Measurements from ENCODE around the gene KCP.

Gene KCP

GRCh38 chr7:128833148-128833945 lies 77.2 kb downstream of the KCP start:
- Mint-ChIP-seq H3K27me3 (peaks cover 52% of the 10 kb centered on the region), H3K27ac (no peak overlapping the region), H3K4me1 (peaks cover 44% of the 10 kb centered on the region), H3K4me3 (no peak overlapping the region), H3K9me3 (no peaks in the 10 kb centered on the region)
- ATAC-seq (no peak), DNase-seq (no peak)

- H3K4me1 Mint-ChIP-seq = peaks cover 44% of the 10 kb centered on the region
- no peak overlapping the region for H3K4me3 Mint-ChIP-seq
- peaks cover 58% of the 10 kb centered on the region for H3K27me3 Mint-ChIP-seq
- no peaks in the 10 kb centered on the region for H3K9me3 Mint-ChIP-seq
- ATAC-seq = no peak
- no peak overlapping the region for H3K27ac Mint-ChIP-seq
- no peak for DNase-seq
Observed at GRCh38 chr7:128832880-128833147, 77.7 kb downstream of the KCP start.

- no peak for DNase-seq
- Mint-ChIP-seq H3K4me3 (peak overlapping the region in 1 of 2 donors; percentile 10), H3K27me3 (peaks cover 63% of the 10 kb centered on the region), H3K27ac (no peak overlapping the region), H3K4me1 (peaks cover 44% of the 10 kb centered on the region), H3K9me3 (no peaks in the 10 kb centered on the region)
- ATAC-seq = peak; percentile 22
Observed at GRCh38 chr7:128831994-128832879, 78.3 kb downstream of the KCP start.

GRCh38 chr7:128831178-128831993 lies 79.1 kb downstream of the KCP start:
- H3K9me3 Mint-ChIP-seq = no peaks in the 10 kb centered on the region
- H3K4me3 Mint-ChIP-seq = peak overlapping the region; percentile 26 to 69
- H3K4me1 Mint-ChIP-seq = peaks cover 44% of the 10 kb centered on the region
- peaks cover 72% of the 10 kb centered on the region for H3K27me3 Mint-ChIP-seq
- DNase-seq (peak in 1 of 2 donors; percentile 26), ATAC-seq (peak; percentile 29)
- H3K27ac Mint-ChIP-seq = no peak overlapping the region

GRCh38 chr7:128830231-128831177 lies 80.0 kb downstream of the KCP start, which contains the start of gene FLNC:
TSS of gene FLNC (plus strand) at chr7:128830406. CDS start at chr7:128830638, 232 bp downstream.
- Mint-ChIP-seq H3K27ac (peak within 1 kb of the TSS in 1 of 2 donors; percentile 85), H3K27me3 (peaks cover 74% of the 10 kb centered on the region), H3K4me3 (peak within 1 kb of the TSS; percentile 73 to 87), H3K9me3 (no peaks in the 10 kb centered on the region), H3K4me1 (peaks cover 44% of the 10 kb centered on the region)
- ATAC-seq (peak; percentile 53), DNase-seq (peak; percentile 37 to 39)

GRCh38 chr7:128829391-128830166 lies 80.9 kb downstream of the KCP start:
- Mint-ChIP-seq H3K27me3 (peaks cover 74% of the 10 kb centered on the region), H3K27ac (peak overlapping the region in 1 of 2 donors; percentile 85), H3K9me3 (no peaks in the 10 kb centered on the region), H3K4me3 (peak overlapping the region; percentile 15 to 45), H3K4me1 (peaks cover 44% of the 10 kb centered on the region)
- DNase-seq (no peak), ATAC-seq (no peak)

- ATAC-seq = no peak
- Mint-ChIP-seq H3K4me3 (no peak overlapping the region), H3K4me1 (peaks cover 37% of the 10 kb centered on the region), H3K9me3 (no peaks in the 10 kb centered on the region), H3K27me3 (peaks cover 66% of the 10 kb centered on the region), H3K27ac (no peak overlapping the region)
- no peak for DNase-seq
Observed at GRCh38 chr7:128827971-128828711, 82.4 kb downstream of the KCP start.

GRCh38 chr7:128827248-128827958 lies 83.1 kb downstream of the KCP start:
- H3K27me3 Mint-ChIP-seq = peaks cover 62% of the 10 kb centered on the region
- H3K4me1 Mint-ChIP-seq = peaks cover 32% of the 10 kb centered on the region
- DNase-seq = no peak
- no peak for ATAC-seq
- H3K27ac Mint-ChIP-seq = peak overlapping the region in 1 of 2 donors; percentile 25
- H3K4me3 Mint-ChIP-seq = no peak overlapping the region
- H3K9me3 Mint-ChIP-seq = no peaks in the 10 kb centered on the region

GRCh38 chr7:128826916-128827247 lies 83.6 kb downstream of the KCP start:
- no peak for ATAC-seq
- H3K27ac Mint-ChIP-seq = no peak overlapping the region
- H3K4me3 Mint-ChIP-seq = no peak overlapping the region
- H3K9me3 Mint-ChIP-seq = no peaks in the 10 kb centered on the region
- H3K4me1 Mint-ChIP-seq = peaks cover 27% of the 10 kb centered on the region
- DNase-seq = no peak
- H3K27me3 Mint-ChIP-seq = peaks cover 57% of the 10 kb centered on the region

All from stimulated activated naive CD8-positive, alpha-beta T cell treated with anti-CD3 and anti-CD28 coated beads, Interleukin-15, amount 100 ng/mL, for 72 hours (primary cell).